SU-DHL-6 (cell line): ENCODE results near the gene TP73.

ENCODE experiments used
- H2AFZ ChIP-seq: fragments of 200-600 bp; sonication (generic); 2 replicates; pipeline ENCODE4 v1.6.1; 2014; ENCODE audit warnings: low read depth, mild to moderate bottlenecking, moderate library complexity, mixed read lengths, antibody characterized with exemption, low read length; ENCODE audit not compliant: severe bottlenecking
- H3F3A ChIP-seq: fragments of 200-600 bp; shearing (Covaris generic); 2 replicates; pipeline ENCODE4 v1.6.0; 2016; ENCODE audit warnings: antibody characterized with exemption, mild to moderate bottlenecking; ENCODE audit not compliant: insufficient read depth
- H3K27ac ChIP-seq: fragments of 200-600 bp; sonication (generic); 2 replicates; pipeline ENCODE4 v1.5.1; 2016; ENCODE audit warnings: low read depth, mild to moderate bottlenecking, low read length, moderate library complexity, mixed read lengths
- H3K27me3 ChIP-seq: fragments of 200-600 bp; sonication (generic), shearing (Covaris generic); 2 replicates; pipeline ENCODE4 v1.6.0; 2014; ENCODE audit warnings: mild to moderate bottlenecking, low read length
- H3K36me3 ChIP-seq: fragments of 200-600 bp; sonication (generic); 2 replicates; pipeline ENCODE4 v1.6.1; 2014; ENCODE audit warnings: mild to moderate bottlenecking, low read length, mixed read lengths
- H3K4me2 ChIP-seq: fragments of 300-600, 200-600 bp; shearing (Covaris generic), sonication (generic); 2 replicates; pipeline ENCODE4 v1.6.0; 2014; ENCODE audit warnings: low read length, low read depth, mild to moderate bottlenecking; ENCODE audit not compliant: poor library complexity, severe bottlenecking
- H3K4me3 ChIP-seq: fragments of 200-600 bp; sonication (generic); 2 replicates; pipeline ENCODE4 v1.5.1; 2014; ENCODE audit warnings: antibody characterized with exemption, low read length, mild to moderate bottlenecking, mixed read lengths; ENCODE audit not compliant: insufficient read depth, poor library complexity, severe bottlenecking
- H3K79me2 ChIP-seq: fragments of 200-600 bp; sonication (generic); 2 replicates; pipeline ENCODE4 v1.6.1; 2014; ENCODE audit warnings: mild to moderate bottlenecking, low read length, moderate library complexity; ENCODE audit not compliant: insufficient read depth
- H3K9ac ChIP-seq: fragments of 200-600 bp; sonication (generic); 2 replicates; pipeline ENCODE4 v1.7.0; 2014; ENCODE audit warnings: mild to moderate bottlenecking, low read length
- H3K9me2 ChIP-seq: fragments of 200-600 bp; sonication (generic); replicated peaks from 2 replicates; pipeline ENCODE4 v1.6.1; 2014; ENCODE audit warnings: low read length; ENCODE audit not compliant: insufficient read depth
- H3K9me3 ChIP-seq: fragments of 200-600 bp; sonication (generic); 2 replicates; pipeline ENCODE4 v1.6.1; 2014; ENCODE audit warnings: low read length, mixed read lengths; ENCODE audit not compliant: insufficient read depth
- H4K20me1 ChIP-seq: fragments of 200-600 bp; sonication (generic); 2 replicates; pipeline ENCODE4 v1.6.1; 2014; ENCODE audit warnings: low read depth, mild to moderate bottlenecking, antibody characterized with exemption, low read length, moderate library complexity, mixed read lengths
- EZH2phosphoT487 ChIP-seq: fragments of 200-600 bp; sonication (generic), shearing (Covaris generic); conservative IDR thresholded peaks from 2 replicates; pipeline ENCODE4 v1.6.1; 2018; ENCODE audit warnings: mild to moderate bottlenecking, antibody characterized with exemption, low read length, moderate library complexity, mixed read lengths
- TF ChIP-seq, protein P1 (sequence below): fragments of 200-600 bp; sonication (generic); IDR thresholded peaks from one replicate; pipeline ENCODE4 v1.5.1; 2017; ENCODE audit warnings: antibody characterized with exemption, mild to moderate bottlenecking, low read length, moderate library complexity; ENCODE audit not compliant: insufficient read depth, poor library complexity, severe bottlenecking

TP73 gene

DNA sequence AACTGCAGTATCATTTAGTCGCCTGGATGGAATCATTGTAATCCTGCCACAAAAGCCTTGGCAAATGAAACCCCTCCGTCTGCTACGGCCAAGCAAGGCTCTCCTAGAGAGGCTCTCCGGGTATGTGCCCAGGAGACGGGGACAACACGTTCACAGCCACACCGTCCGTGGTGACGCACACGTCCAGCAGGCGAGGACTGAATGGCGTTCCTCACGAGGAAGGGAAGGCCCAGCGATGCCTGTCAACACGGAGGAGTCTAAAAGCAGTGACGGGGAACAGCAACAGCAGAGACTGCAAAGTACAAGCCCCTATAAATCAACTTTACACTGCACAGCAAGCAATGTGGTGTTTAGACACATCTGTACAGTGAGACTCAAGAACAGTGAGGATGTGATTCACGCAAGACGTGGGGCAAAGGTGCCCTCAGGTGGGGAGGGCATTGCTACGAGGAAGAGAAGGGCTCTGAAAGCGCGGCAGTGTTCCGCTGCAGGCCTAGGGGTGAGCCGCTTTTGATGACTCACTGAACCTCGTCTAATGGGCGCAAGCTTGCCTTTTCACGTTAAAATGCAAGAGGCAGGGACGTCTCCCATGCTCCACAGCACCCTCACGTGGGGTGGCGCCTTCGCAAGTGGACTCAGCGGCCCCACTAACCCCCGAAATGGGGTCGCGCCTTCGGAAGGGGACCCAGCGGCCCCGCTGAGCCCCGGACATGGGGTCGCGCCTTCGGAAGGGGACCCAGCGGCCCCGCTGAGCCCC lies 9.2 kb upstream of the TP73 start:
- H3K9me2 ChIP-seq, result no peaks in the 10 kb centered on the region
- H3K79me2 ChIP-seq, result no peaks in the 10 kb centered on the region
- no peaks in the 10 kb centered on the region for H3K9me3 ChIP-seq
- no peak overlapping the region for H3K9ac ChIP-seq
- no peak overlapping the region for H3K4me3 ChIP-seq
- H2AFZ ChIP-seq, result no peak overlapping the region
- H3K27ac ChIP-seq, result no peak overlapping the region
- no peaks in the 10 kb centered on the region for H3F3A ChIP-seq
- H3K27me3 ChIP-seq, result no peaks in the 10 kb centered on the region
- TF ChIP-seq, protein P1, sequence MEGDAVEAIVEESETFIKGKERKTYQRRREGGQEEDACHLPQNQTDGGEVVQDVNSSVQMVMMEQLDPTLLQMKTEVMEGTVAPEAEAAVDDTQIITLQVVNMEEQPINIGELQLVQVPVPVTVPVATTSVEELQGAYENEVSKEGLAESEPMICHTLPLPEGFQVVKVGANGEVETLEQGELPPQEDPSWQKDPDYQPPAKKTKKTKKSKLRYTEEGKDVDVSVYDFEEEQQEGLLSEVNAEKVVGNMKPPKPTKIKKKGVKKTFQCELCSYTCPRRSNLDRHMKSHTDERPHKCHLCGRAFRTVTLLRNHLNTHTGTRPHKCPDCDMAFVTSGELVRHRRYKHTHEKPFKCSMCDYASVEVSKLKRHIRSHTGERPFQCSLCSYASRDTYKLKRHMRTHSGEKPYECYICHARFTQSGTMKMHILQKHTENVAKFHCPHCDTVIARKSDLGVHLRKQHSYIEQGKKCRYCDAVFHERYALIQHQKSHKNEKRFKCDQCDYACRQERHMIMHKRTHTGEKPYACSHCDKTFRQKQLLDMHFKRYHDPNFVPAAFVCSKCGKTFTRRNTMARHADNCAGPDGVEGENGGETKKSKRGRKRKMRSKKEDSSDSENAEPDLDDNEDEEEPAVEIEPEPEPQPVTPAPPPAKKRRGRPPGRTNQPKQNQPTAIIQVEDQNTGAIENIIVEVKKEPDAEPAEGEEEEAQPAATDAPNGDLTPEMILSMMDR, result no peak
- TF ChIP-seq EZH2phosphoT487, result no peak
- no peak overlapping the region for H3K4me2 ChIP-seq
- no peaks in the 10 kb centered on the region for H3K36me3 ChIP-seq
- H4K20me1 ChIP-seq, result no peaks in the 10 kb centered on the region

DNA sequence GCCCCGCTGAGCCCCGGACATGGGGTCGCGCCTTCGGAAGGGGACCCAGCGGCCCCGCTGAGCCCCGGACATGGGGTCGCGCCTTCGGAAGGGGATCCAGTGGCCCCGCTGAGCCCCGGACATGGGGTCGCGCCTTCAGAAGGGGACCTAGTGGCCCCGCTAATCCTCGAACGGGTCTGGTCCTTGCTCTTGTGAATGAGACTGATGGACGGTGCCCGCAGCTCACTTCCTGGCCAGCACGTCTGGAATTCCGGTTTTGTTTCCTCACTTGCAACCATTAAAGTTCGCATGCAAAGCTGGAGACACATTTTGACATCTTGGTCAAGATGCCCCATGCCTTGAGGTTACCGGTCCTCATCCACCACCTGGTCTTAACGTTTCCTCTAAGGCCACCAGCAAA lies 8.0 kb upstream of the TP73 start:
- H3K9me2 ChIP-seq, result no peaks in the 10 kb centered on the region
- H3F3A ChIP-seq, result peaks cover 4% of the 10 kb centered on the region; the same call in 1 of the 2 replicates
- no peaks in the 10 kb centered on the region for H3K36me3 ChIP-seq
- no peak for TF ChIP-seq EZH2phosphoT487
- TF ChIP-seq, protein P1, result no peak
- no peaks in the 10 kb centered on the region for H3K27me3 ChIP-seq
- H3K4me2 ChIP-seq, result no peak overlapping the region
- H2AFZ ChIP-seq, result no peak overlapping the region
- H3K9ac ChIP-seq, result no peak overlapping the region
- no peaks in the 10 kb centered on the region for H3K9me3 ChIP-seq
- H4K20me1 ChIP-seq, result no peaks in the 10 kb centered on the region
- no peaks in the 10 kb centered on the region for H3K79me2 ChIP-seq
- no peak overlapping the region for H3K4me3 ChIP-seq
- H3K27ac ChIP-seq, result no peak overlapping the region

DNA sequence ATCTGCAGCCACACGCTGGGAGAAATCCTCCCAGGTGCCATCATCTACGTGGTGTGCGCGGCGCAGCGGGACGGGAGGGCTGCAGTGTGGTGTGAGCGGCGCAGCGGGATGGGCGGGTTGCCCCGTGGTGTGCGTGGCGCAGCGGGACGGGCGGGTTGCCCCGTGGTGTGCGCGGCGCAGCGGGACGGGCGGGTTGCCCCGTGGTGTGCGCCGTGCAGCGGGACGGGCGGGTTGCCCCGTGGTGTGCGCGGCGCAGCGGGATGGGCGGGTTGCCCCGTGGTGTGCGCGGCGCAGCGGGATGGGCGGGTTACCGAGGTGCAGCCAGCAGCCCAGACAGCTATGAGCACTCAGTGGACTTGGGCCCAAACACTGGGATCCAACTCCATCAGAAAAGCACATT lies 7.1 kb upstream of the TP73 start:
- Histone ChIP-seq H3F3A (peaks cover 4% of the 10 kb centered on the region; the same call in 1 of the 2 replicates), H4K20me1 (no peaks in the 10 kb centered on the region), H3K9me3 (no peaks in the 10 kb centered on the region), H3K36me3 (no peaks in the 10 kb centered on the region), H3K9me2 (no peaks in the 10 kb centered on the region), H3K27me3 (no peaks in the 10 kb centered on the region), H2AFZ (no peak overlapping the region), H3K4me2 (no peak overlapping the region), H3K27ac (no peak overlapping the region), H3K9ac (no peak overlapping the region), H3K4me3 (no peak overlapping the region), H3K79me2 (no peaks in the 10 kb centered on the region)
- TF ChIP-seq, protein P1, result no peak
- TF ChIP-seq EZH2phosphoT487, result no peak
